ENCODE measurements around the gene CFAP100.

DNA sequence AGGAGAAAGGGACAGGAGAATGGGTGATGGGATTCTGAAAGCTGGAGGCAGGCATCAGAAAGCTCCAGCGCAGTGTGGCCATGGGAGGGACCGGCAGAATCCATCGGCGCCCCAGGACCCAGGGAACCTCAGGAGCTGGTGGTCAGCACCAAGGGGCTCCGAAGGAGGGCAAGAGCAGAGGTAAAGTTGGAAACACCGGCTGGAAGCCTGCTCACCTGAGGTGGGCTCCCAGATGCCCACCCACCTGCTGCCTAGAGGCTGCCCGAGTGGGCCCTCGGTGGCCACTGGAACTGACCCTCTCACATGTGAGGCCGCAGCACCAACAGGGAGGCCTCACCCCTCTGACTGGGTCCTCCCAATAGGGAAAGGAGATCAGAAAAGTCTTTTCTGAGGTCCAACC, 91.2 kb downstream of the CFAP100 start:
- TF ChIP-seq ZFP36 (IDR thresholded peaks at IDR 0.05; ENCODE audit: low read depth, low read length, partially characterized antibody) (no peak), CSDE1 (IDR thresholded peaks at IDR 0.05) (no peak), JUN (IDR thresholded peaks at IDR 0.05; ENCODE audit: borderline replicate concordance, low read depth, low read length) (no peak), JUN (CRISPR knock-in tag; IDR thresholded peaks at IDR 0.05; ENCODE audit: borderline replicate concordance) (no peak), MYNN (IDR thresholded peaks at IDR 0.05) (no peak), MYNN (CRISPR knock-in tag; IDR thresholded peaks at IDR 0.05) (no peak)
- TF ChIP-seq, protein P1, sequence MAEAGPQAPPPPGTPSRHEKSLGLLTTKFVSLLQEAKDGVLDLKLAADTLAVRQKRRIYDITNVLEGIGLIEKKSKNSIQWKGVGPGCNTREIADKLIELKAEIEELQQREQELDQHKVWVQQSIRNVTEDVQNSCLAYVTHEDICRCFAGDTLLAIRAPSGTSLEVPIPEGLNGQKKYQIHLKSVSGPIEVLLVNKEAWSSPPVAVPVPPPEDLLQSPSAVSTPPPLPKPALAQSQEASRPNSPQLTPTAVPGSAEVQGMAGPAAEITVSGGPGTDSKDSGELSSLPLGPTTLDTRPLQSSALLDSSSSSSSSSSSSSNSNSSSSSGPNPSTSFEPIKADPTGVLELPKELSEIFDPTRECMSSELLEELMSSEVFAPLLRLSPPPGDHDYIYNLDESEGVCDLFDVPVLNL (CRISPR knock-in tag; IDR thresholded peaks at IDR 0.05; ENCODE audit: low read depth), result no peak
- TF ChIP-seq, protein P2, sequence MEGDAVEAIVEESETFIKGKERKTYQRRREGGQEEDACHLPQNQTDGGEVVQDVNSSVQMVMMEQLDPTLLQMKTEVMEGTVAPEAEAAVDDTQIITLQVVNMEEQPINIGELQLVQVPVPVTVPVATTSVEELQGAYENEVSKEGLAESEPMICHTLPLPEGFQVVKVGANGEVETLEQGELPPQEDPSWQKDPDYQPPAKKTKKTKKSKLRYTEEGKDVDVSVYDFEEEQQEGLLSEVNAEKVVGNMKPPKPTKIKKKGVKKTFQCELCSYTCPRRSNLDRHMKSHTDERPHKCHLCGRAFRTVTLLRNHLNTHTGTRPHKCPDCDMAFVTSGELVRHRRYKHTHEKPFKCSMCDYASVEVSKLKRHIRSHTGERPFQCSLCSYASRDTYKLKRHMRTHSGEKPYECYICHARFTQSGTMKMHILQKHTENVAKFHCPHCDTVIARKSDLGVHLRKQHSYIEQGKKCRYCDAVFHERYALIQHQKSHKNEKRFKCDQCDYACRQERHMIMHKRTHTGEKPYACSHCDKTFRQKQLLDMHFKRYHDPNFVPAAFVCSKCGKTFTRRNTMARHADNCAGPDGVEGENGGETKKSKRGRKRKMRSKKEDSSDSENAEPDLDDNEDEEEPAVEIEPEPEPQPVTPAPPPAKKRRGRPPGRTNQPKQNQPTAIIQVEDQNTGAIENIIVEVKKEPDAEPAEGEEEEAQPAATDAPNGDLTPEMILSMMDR (IDR thresholded peaks at IDR 0.05 in 2 of 3, conservative IDR thresholded peaks at IDR 0.05 in 1 of 3; ENCODE audit: insufficient read depth in 2 of 3, low read depth in 1 of 3, low read length in 3 of 3), result no peak

Measured in K562 (cell line).